NCI-H2171 (cell line): Measurements from ENCODE around the gene GLUD1.
"Not testable (repeated sequence)": the region's sequence is repeated elsewhere in the genome, so short reads cannot be mapped to it uniquely, and the experiment has no call there.

ENCODE experiments used
- DNase-seq: peaks from one replicate; lab custom pipeline; 2025; lab: John Stamatoyannopoulos, UW

The GLUD1 gene

GRCh38 chr10:87090779-87091178, 3.9 kb downstream of the GLUD1 start:
- no peak for DNase-seq

- DNase-seq: no peak
These were observed 4.9 kb downstream of the GLUD1 start for GRCh38 chr10:87089746-87090145.

- DNase-seq: no peak
These were observed 9.1 kb downstream of the GLUD1 start for GRCh38 chr10:87085537-87085936.

- not testable (repeated sequence) for DNase-seq
These were observed 10.3 kb downstream of the GLUD1 start for GRCh38 chr10:87084291-87084782.

GRCh38 chr10:87083576-87084290, 10.9 kb downstream of the GLUD1 start:
- not testable (repeated sequence) for DNase-seq

- DNase-seq: not testable (repeated sequence)
These were observed 12.4 kb downstream of the GLUD1 start for GRCh38 chr10:87082219-87082618.

GRCh38 chr10:87081574-87081973, 13.1 kb downstream of the GLUD1 start:
- not testable (repeated sequence) for DNase-seq

GRCh38 chr10:87080621-87081020, 14.0 kb downstream of the GLUD1 start:
- DNase-seq: not testable (repeated sequence)

- no peak for DNase-seq
These were observed 15.4 kb downstream of the GLUD1 start for GRCh38 chr10:87079106-87079836.

GRCh38 chr10:87076421-87076820, 18.2 kb downstream of the GLUD1 start:
- DNase-seq: not testable (repeated sequence)

- no peak for DNase-seq
These were observed 22.2 kb downstream of the GLUD1 start for GRCh38 chr10:87072449-87072848.

GRCh38 chr10:87068281-87068680, 26.4 kb downstream of the GLUD1 start:
- DNase-seq: no peak

GRCh38 chr10:87066865-87067264, 27.8 kb downstream of the GLUD1 start:
- no peak for DNase-seq

GRCh38 chr10:87066178-87066577, 28.5 kb downstream of the GLUD1 start:
- no peak for DNase-seq

GRCh38 chr10:87064651-87065050, 30.0 kb downstream of the GLUD1 start:
- no peak for DNase-seq

- DNase-seq: no peak
These were observed 34.2 kb downstream of the GLUD1 start for GRCh38 chr10:87060280-87060928.

- DNase-seq: no peak
These were observed 35.2 kb downstream of the GLUD1 start for GRCh38 chr10:87059401-87059800.

GRCh38 chr10:87058171-87058570, 36.5 kb downstream of the GLUD1 start:
- no peak for DNase-seq

- no peak for DNase-seq
These were observed 40.0 kb downstream of the GLUD1 start for GRCh38 chr10:87054373-87055295.

- DNase-seq: no peak
These were observed 41.0 kb downstream of the GLUD1 start for GRCh38 chr10:87053577-87054181.

GRCh38 chr10:87053111-87053510, 41.5 kb downstream of the GLUD1 start:
- no peak for DNase-seq
